Globus pallidus (tissue), 1 donor: ENCODE results near the gene LUC7L.
"Not testable (repeated sequence)": the region's sequence is repeated elsewhere in the genome, so short reads cannot be mapped to it uniquely, and the experiment has no call there.

ENCODE experiments used
- DNase-seq: peaks from one replicate; pipeline ENCODE4 v3.0.0-alpha.2; 2015; ENCODE audit warnings: low spot score

The LUC7L gene

GRCh38 chr16:180101-180675 is 49.1 kb downstream of the LUC7L start, which contains the start of gene HBQ1:
Gene HBQ1 (plus strand): TSS chr16:180459. CDS start chr16:180487, 28 bp downstream.
- DNase-seq, result no peak

- no peak for DNase-seq
These were observed 49.8 kb downstream of the LUC7L start for GRCh38 chr16:179211-180092.

- no peak for DNase-seq
These were observed 50.6 kb downstream of the LUC7L start for GRCh38 chr16:178668-179015.

- no peak for DNase-seq
These were observed 51.1 kb downstream of the LUC7L start for GRCh38 chr16:177981-178667.

- DNase-seq, result no peak
These were observed 51.8 kb downstream of the LUC7L start for GRCh38 chr16:177394-177822.

- not testable (repeated sequence) for DNase-seq
These were observed 52.5 kb downstream of the LUC7L start, which contains the start of gene HBA1 for GRCh38 chr16:176477-177382. Gene HBA1 (plus strand): TSS chr16:176680. CDS start chr16:176717, 37 bp downstream.

GRCh38 chr16:176006-176405 is 53.2 kb downstream of the LUC7L start:
- DNase-seq, result not testable (repeated sequence)

GRCh38 chr16:175011-175949 is 54.0 kb downstream of the LUC7L start:
- no peak for DNase-seq

GRCh38 chr16:173928-174769 is 55.1 kb downstream of the LUC7L start:
- DNase-seq, result not testable (repeated sequence)

GRCh38 chr16:173211-173854 is 55.9 kb downstream of the LUC7L start:
- not testable (repeated sequence) for DNase-seq

- not testable (repeated sequence) for DNase-seq
These were observed 56.8 kb downstream of the LUC7L start, which contains the start of gene HBA2 for GRCh38 chr16:172374-172941. Gene HBA2 (plus strand): TSS chr16:172876. CDS start chr16:172913, 37 bp downstream.

GRCh38 chr16:170788-171187 is 58.5 kb downstream of the LUC7L start:
- DNase-seq, result no peak

GRCh38 chr16:170088-170507 is 59.2 kb downstream of the LUC7L start:
- not testable (repeated sequence) for DNase-seq

- DNase-seq, result no peak
These were observed 60.2 kb downstream of the LUC7L start for GRCh38 chr16:169014-169413.

- DNase-seq, result no peak
These were observed 60.8 kb downstream of the LUC7L start for GRCh38 chr16:168424-168823.

GRCh38 chr16:167122-167690 is 62.0 kb downstream of the LUC7L start:
- DNase-seq, result no peak

- DNase-seq, result no peak
These were observed 62.7 kb downstream of the LUC7L start for GRCh38 chr16:166375-167121.
